K562 (cell line): ENCODE data around the gene ANKRD60. TPM values are rescaled to one million over a fixed set of nuclear protein-coding genes. Genes with fewer than 3 reads are reported as not detected.

Source experiments
- BDP1 ChIP-seq: IDR thresholded peaks from 3 replicates; pipeline ENCODE4 v1.6.1; 2011; ENCODE audit not compliant: insufficient read length, insufficient read depth
- FUS ChIP-seq: fragments of 200-400 bp; formaldehyde crosslinking; optimal IDR thresholded peaks from 2 replicates; pipeline ENCODE3; 2017; ENCODE audit warnings: low read depth, low read length
- NCOA2 ChIP-seq, 2 experiments: fragments of 450-650 bp; IDR thresholded peaks; 2 replicates each; pipeline ENCODE4 v1.6.1; 2018; ENCODE audit warnings: mild to moderate bottlenecking in 2 of 2, moderate library complexity in 1 of 2; ENCODE audit not compliant: partially characterized antibody in 2 of 2
- PHF8 ChIP-seq: fragments of 200-600 bp; sonication (generic); IDR thresholded peaks from 2 replicates; pipeline ENCODE4 v1.6.1; 2012; ENCODE audit warnings: mixed run types, mild to moderate bottlenecking, inconsistent platforms, low read length, moderate library complexity, borderline replicate concordance
- RAD51 ChIP-seq: fragments of 450-650 bp; IDR thresholded peaks from 2 replicates; pipeline ENCODE4 v1.7.1; 2016; ENCODE audit warnings: low read depth, mild to moderate bottlenecking, borderline replicate concordance
- RNF2 ChIP-seq: sonication (generic); IDR thresholded peaks from 2 replicates; pipeline ENCODE4 v1.6.1; 2016
- SAFB2 ChIP-seq: fragments of 200-400 bp; formaldehyde crosslinking; IDR thresholded peaks from 2 replicates; pipeline ENCODE4 v1.6.1; 2018; ENCODE audit warnings: borderline replicate concordance, low read length, low read depth, moderate library complexity; ENCODE audit not compliant: severe bottlenecking
- polyA plus RNA-seq, 8 experiments: library from polyadenylated mRNA; depleted of rRNA in 4 of 8; stranded (reverse) in 5 of 8; unstranded in 3 of 8; fragments of >200 nt; fragmentation: Nextera tagmentation in 2 of 8; fragmentation: Illumina TruSeq in 1 of 8; extraction: Ambion mirVana in 2 of 8; extraction: Trizol in 1 of 8; gene quantifications; 2 replicates each; pipeline versions ENCODE4 v1.2.1 to v1.2.3, GENCODE V29; 2011 to 2014; ENCODE audit warnings: inconsistent platforms in 1 of 8, missing spikeins in 1 of 8
- total RNA-seq, 7 experiments: library from RNA; depleted of rRNA in 6 of 7; stranded (reverse); fragments of >200 nt in 6 of 7; fragmentation: Illumina TruSeq in 2 of 7; extraction: Trizol in 2 of 7; gene quantifications; 2 replicates each; pipeline versions ENCODE4 v1.2.1 to v1.2.3, GENCODE V29; 2011 to 2021; ENCODE audit warnings: low replicate concordance in 1 of 7
- TF ChIP-seq, protein P1 (sequence below): fragments of 200-800 bp; sonication (Bioruptor generic); IDR thresholded peaks from 2 replicates; pipeline ENCODE4 v1.6.1; 2016; ENCODE audit warnings: missing genetic modification characterization, missing compliant biosample characterization
- TF ChIP-seq, protein P2 (sequence below), 2 experiments: fragments of 450-650 bp in 1 of 2; sonication (generic) in 1 of 2; formaldehyde crosslinking in 1 of 2; IDR thresholded peaks; 2 replicates each; pipeline versions ENCODE4 v1.7.1 to v1.9.0; 2016 to 2022; ENCODE audit warnings: inconsistent platforms in 1 of 2, mild to moderate bottlenecking in 1 of 2, missing genetic modification reagents in 1 of 2
- TF ChIP-seq, protein P3 (sequence below): fragments of 250-450 bp; sonication (Bioruptor Pico); IDR thresholded peaks from 2 replicates; pipeline ENCODE4 v1.5.0; 2021

Gene ANKRD60
- total and polyA plus RNA-seq, 9 of the 15 experiments (the other 6 are each of a cell fraction or from before 2014, with no cell fraction given) = not detected

DNA sequence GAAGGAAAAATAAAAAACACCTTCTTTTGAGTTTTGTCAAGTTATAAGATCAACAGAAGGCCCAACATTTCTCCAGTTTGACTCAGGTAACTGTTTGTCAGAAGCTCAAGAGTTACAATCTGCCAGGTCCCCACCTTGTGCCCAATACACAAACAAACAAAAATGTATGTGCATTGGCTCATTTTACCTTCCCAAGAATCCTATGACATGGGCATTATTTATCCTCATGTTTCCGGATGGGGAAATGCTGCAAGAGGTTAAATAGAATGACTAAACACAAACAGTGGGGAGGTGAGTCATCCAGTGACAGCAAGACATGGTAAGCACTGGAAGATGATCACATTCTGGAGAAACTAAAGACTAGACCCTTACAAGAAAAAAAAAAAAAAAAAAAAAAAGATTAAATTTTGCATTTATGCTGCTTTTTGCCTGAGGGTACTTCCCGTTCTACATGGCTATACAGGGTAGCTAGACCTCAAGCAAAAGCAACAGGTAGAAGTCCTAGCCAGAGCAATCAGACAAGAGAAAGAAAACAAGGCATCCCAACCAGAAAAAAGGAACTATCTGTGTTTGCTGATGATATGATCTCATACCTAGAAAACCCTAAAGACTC is 23.6 kb upstream of the ANKRD60 start (continued):
- TF ChIP-seq, protein P1, sequence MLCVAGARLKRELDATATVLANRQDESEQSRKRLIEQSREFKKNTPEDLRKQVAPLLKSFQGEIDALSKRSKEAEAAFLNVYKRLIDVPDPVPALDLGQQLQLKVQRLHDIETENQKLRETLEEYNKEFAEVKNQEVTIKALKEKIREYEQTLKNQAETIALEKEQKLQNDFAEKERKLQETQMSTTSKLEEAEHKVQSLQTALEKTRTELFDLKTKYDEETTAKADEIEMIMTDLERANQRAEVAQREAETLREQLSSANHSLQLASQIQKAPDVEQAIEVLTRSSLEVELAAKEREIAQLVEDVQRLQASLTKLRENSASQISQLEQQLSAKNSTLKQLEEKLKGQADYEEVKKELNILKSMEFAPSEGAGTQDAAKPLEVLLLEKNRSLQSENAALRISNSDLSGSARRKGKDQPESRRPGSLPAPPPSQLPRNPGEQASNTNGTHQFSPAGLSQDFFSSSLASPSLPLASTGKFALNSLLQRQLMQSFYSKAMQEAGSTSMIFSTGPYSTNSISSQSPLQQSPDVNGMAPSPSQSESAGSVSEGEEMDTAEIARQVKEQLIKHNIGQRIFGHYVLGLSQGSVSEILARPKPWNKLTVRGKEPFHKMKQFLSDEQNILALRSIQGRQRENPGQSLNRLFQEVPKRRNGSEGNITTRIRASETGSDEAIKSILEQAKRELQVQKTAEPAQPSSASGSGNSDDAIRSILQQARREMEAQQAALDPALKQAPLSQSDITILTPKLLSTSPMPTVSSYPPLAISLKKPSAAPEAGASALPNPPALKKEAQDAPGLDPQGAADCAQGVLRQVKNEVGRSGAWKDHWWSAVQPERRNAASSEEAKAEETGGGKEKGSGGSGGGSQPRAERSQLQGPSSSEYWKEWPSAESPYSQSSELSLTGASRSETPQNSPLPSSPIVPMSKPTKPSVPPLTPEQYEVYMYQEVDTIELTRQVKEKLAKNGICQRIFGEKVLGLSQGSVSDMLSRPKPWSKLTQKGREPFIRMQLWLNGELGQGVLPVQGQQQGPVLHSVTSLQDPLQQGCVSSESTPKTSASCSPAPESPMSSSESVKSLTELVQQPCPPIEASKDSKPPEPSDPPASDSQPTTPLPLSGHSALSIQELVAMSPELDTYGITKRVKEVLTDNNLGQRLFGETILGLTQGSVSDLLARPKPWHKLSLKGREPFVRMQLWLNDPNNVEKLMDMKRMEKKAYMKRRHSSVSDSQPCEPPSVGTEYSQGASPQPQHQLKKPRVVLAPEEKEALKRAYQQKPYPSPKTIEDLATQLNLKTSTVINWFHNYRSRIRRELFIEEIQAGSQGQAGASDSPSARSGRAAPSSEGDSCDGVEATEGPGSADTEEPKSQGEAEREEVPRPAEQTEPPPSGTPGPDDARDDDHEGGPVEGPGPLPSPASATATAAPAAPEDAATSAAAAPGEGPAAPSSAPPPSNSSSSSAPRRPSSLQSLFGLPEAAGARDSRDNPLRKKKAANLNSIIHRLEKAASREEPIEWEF = peak; percentile 94
- TF ChIP-seq, protein P2, sequence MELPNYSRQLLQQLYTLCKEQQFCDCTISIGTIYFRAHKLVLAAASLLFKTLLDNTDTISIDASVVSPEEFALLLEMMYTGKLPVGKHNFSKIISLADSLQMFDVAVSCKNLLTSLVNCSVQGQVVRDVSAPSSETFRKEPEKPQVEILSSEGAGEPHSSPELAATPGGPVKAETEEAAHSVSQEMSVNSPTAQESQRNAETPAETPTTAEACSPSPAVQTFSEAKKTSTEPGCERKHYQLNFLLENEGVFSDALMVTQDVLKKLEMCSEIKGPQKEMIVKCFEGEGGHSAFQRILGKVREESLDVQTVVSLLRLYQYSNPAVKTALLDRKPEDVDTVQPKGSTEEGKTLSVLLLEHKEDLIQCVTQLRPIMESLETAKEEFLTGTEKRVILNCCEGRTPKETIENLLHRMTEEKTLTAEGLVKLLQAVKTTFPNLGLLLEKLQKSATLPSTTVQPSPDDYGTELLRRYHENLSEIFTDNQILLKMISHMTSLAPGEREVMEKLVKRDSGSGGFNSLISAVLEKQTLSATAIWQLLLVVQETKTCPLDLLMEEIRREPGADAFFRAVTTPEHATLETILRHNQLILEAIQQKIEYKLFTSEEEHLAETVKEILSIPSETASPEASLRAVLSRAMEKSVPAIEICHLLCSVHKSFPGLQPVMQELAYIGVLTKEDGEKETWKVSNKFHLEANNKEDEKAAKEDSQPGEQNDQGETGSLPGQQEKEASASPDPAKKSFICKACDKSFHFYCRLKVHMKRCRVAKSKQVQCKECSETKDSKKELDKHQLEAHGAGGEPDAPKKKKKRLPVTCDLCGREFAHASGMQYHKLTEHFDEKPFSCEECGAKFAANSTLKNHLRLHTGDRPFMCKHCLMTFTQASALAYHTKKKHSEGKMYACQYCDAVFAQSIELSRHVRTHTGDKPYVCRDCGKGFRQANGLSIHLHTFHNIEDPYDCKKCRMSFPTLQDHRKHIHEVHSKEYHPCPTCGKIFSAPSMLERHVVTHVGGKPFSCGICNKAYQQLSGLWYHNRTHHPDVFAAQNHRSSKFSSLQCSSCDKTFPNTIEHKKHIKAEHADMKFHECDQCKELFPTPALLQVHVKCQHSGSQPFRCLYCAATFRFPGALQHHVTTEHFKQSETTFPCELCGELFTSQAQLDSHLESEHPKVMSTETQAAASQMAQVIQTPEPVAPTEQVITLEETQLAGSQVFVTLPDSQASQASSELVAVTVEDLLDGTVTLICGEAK (IDR thresholded peaks at IDR 0.05) = peak; percentile 36; the same call in 1 of the 2 replicates
- TF ChIP-seq, protein P2 (CRISPR knock-in tag; IDR thresholded peaks at IDR 0.05) = no peak
- TF ChIP-seq BDP1 = no peak
- TF ChIP-seq NCOA2 (IDR thresholded peaks at IDR 0.05; ENCODE audit: partially characterized antibody in 2 of 2) = no peak
- peak; percentile 45; the same call in 1 of the 2 replicates for TF ChIP-seq RNF2
- TF ChIP-seq, protein P3, sequence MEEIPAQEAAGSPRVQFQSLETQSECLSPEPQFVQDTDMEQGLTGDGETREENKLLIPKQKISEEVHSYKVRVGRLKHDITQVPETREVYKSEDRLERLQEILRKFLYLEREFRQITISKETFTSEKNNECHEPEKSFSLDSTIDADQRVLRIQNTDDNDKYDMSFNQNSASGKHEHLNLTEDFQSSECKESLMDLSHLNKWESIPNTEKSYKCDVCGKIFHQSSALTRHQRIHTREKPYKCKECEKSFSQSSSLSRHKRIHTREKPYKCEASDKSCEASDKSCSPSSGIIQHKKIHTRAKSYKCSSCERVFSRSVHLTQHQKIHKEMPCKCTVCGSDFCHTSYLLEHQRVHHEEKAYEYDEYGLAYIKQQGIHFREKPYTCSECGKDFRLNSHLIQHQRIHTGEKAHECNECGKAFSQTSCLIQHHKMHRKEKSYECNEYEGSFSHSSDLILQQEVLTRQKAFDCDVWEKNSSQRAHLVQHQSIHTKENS (CRISPR knock-in tag) = no peak
- no peak for TF ChIP-seq SAFB2
- TF ChIP-seq PHF8 = no peak
- no peak for TF ChIP-seq FUS
- 0 out of 2 replicates have a peak, but pooled peaks have one; percentile 9 for TF ChIP-seq RAD51
